SK-N-SH (cell line): ENCODE data around the gene PLP2. TPM values are rescaled to one million over a fixed set of nuclear protein-coding genes. Genes with fewer than 3 reads are reported as not detected.

ENCODE experiments used
- CTCF ChIA-PET: fragments of 300-600, 350-600 bp; formaldehyde crosslinking; extraction: SDS; loops from one replicate; lab custom pipeline; 2021; lab: Yijun Ruan, JAX
- POLR2A ChIA-PET: fragments of 350-600 bp; sonication (Branson Sonifier 250); formaldehyde crosslinking; extraction: SDS; loops from one replicate; lab custom pipeline; 2020; ENCODE audit warnings: antibody characterized with exemption, inconsistent platforms; lab: Yijun Ruan, JAX
- DNase-seq: peaks from one replicate; pipeline ENCODE4 v3.0.0; 2012
- H2AFZ ChIP-seq: fragments of 200-600 bp; sonication (generic); 2 replicates; pipeline ENCODE4 v1.8.1; 2016; ENCODE audit warnings: antibody characterized with exemption, mild to moderate bottlenecking, low read depth
- H3F3A ChIP-seq: fragments of 200-600 bp; sonication (generic); replicated peaks from 2 replicates; pipeline ENCODE3; 2016; ENCODE audit warnings: antibody characterized with exemption, mild to moderate bottlenecking; ENCODE audit not compliant: insufficient read depth
- H3K27ac ChIP-seq, 2 experiments: fragments of 200-500 bp in 1 of 2; fragments of 200-600 bp in 1 of 2; sonication (Bioruptor generic) in 1 of 2; sonication (generic), shearing (Covaris generic) in 1 of 2; 2 replicates each; pipeline versions ENCODE4 v1.5.1 to v1.6.1; 2014 to 2016; ENCODE audit warnings: low read depth in 2 of 2, inconsistent platforms in 1 of 2, low read length in 1 of 2, mild to moderate bottlenecking in 1 of 2, mixed read lengths in 1 of 2
- H3K27me3 ChIP-seq: fragments of 200-600 bp; sonication (generic), shearing (Covaris generic); 2 replicates; pipeline ENCODE4 v1.6.1; 2016; ENCODE audit warnings: mixed run types; ENCODE audit not compliant: insufficient read depth
- H3K36me3 ChIP-seq, 2 experiments: fragments of 200-500 bp in 1 of 2; fragments of 200-600 bp in 1 of 2; sonication (Bioruptor generic) in 1 of 2; sonication (generic) in 1 of 2; replicated peaks in 1 of 2; 2 replicates each; pipeline versions ENCODE3 to v1.5.1; 2014 to 2016; ENCODE audit warnings: low read length in 1 of 2, mild to moderate bottlenecking in 1 of 2; ENCODE audit not compliant: insufficient read depth in 2 of 2, control insufficient read depth in 1 of 2
- H3K4me1 ChIP-seq, 2 experiments: fragments of 200-500 bp in 1 of 2; fragments of 200-600 bp in 1 of 2; sonication (Bioruptor generic) in 1 of 2; sonication (generic), shearing (Covaris generic) in 1 of 2; 2 replicates each; pipeline versions ENCODE4 v1.5.1 to v1.6.1; 2014 to 2016; ENCODE audit warnings: low read depth in 1 of 2, low read length in 1 of 2, mixed run types in 1 of 2; ENCODE audit not compliant: insufficient read depth in 2 of 2, control insufficient read depth in 1 of 2
- H3K4me2 ChIP-seq: fragments of 200-600 bp; sonication (generic), shearing (Covaris generic); 2 replicates; pipeline ENCODE4 v1.6.1; 2017; ENCODE audit warnings: mixed run types
- H3K4me3 ChIP-seq, 2 experiments: fragments of 200-500 bp in 1 of 2; fragments of 200-600 bp in 1 of 2; sonication (Bioruptor generic) in 1 of 2; sonication (generic), shearing (Covaris generic) in 1 of 2; 2 replicates each; pipeline versions ENCODE4 v1.5.1 to v1.8.1; 2014 to 2016; ENCODE audit warnings: low read depth in 2 of 2, inconsistent platforms in 1 of 2, low read length in 1 of 2, mild to moderate bottlenecking in 1 of 2, mixed read lengths in 1 of 2, moderate library complexity in 1 of 2
- H3K79me2 ChIP-seq: fragments of 200-600 bp; sonication (generic); 2 replicates; pipeline ENCODE4 v1.8.1; 2017; ENCODE audit warnings: mild to moderate bottlenecking; ENCODE audit not compliant: insufficient read depth
- H3K9ac ChIP-seq: fragments of 200-600 bp; sonication (generic); 2 replicates; pipeline ENCODE4 v1.6.1; 2017; ENCODE audit warnings: mixed run types
- H3K9me2 ChIP-seq: fragments of 200-600 bp; sonication (generic); 2 replicates; pipeline ENCODE4 v1.6.1; 2017; ENCODE audit warnings: mixed run types
- H3K9me3 ChIP-seq: fragments of 200-600 bp; sonication (generic); 2 replicates; pipeline ENCODE4 v1.6.1; 2017; ENCODE audit warnings: mixed run types, mild to moderate bottlenecking, moderate library complexity
- H4K20me1 ChIP-seq: fragments of 200-600 bp; sonication (generic); 2 replicates; pipeline ENCODE4 v1.6.1; 2017; ENCODE audit warnings: mild to moderate bottlenecking, mixed run types; ENCODE audit not compliant: insufficient read depth
- CTCF ChIP-seq: fragments of 200-600 bp; sonication (generic); IDR thresholded peaks from 2 replicates; pipeline ENCODE4 v1.6.1; 2017; ENCODE audit warnings: antibody characterized with exemption, mild to moderate bottlenecking, moderate library complexity
- ELF1 ChIP-seq: IDR thresholded peaks from 2 replicates; pipeline ENCODE4 v1.4.0; 2012
- EP300 ChIP-seq, 2 experiments: IDR thresholded peaks; 2 replicates each; pipeline versions ENCODE4 v1.4.0 to v1.6.1; 2012; ENCODE audit warnings: borderline replicate concordance in 1 of 2, low read depth in 1 of 2, low read length in 1 of 2
- FOSL2 ChIP-seq: IDR thresholded peaks from 2 replicates; pipeline ENCODE4 v1.4.0; 2012; ENCODE audit warnings: low read depth, mild to moderate bottlenecking, moderate library complexity, borderline replicate concordance
- FOXJ3 ChIP-seq: sonication (generic); formaldehyde crosslinking; IDR thresholded peaks from 2 replicates; pipeline ENCODE4 v1.5.1; 2020; ENCODE audit warnings: mild to moderate bottlenecking, missing genetic modification reagents
- FOXM1 ChIP-seq: IDR thresholded peaks from 2 replicates; pipeline ENCODE4 v1.4.0; 2012; ENCODE audit warnings: low read depth, mild to moderate bottlenecking
- GABPA ChIP-seq: IDR thresholded peaks from 2 replicates; pipeline ENCODE4 v1.4.0; 2012; ENCODE audit warnings: low read depth, mild to moderate bottlenecking
- JUND ChIP-seq: IDR thresholded peaks from 2 replicates; pipeline ENCODE4 v1.4.0; 2012
- MXI1 ChIP-seq: IDR thresholded peaks from 2 replicates; pipeline ENCODE4 v1.6.1; 2012; ENCODE audit warnings: mild to moderate bottlenecking, low read depth, low read length, improper control_type of control experiment
- NFIC ChIP-seq: IDR thresholded peaks from 2 replicates; pipeline ENCODE4 v1.4.0; 2012; ENCODE audit warnings: borderline replicate concordance
- NRF1 ChIP-seq: IDR thresholded peaks from 2 replicates; pipeline ENCODE4 v1.6.1; 2012; ENCODE audit warnings: low read depth, mild to moderate bottlenecking, low read length
- POLR2AphosphoS5 ChIP-seq: IDR thresholded peaks from 2 replicates; pipeline ENCODE4 v1.6.1; 2012; ENCODE audit warnings: low read depth, low read length
- RAD21 ChIP-seq: IDR thresholded peaks from 2 replicates; pipeline ENCODE4 v1.6.1; 2012; ENCODE audit warnings: mild to moderate bottlenecking, low read length
- RCOR1 ChIP-seq: fragments of 150-350 bp; IDR thresholded peaks from 2 replicates; pipeline ENCODE4 v1.6.1; 2017; ENCODE audit warnings: antibody characterized with exemption, low read length
- REST ChIP-seq: IDR thresholded peaks from 2 replicates; pipeline ENCODE4 v1.6.1; 2012; ENCODE audit warnings: mild to moderate bottlenecking, low read depth, low read length, moderate library complexity
- RFX5 ChIP-seq: IDR thresholded peaks from 2 replicates; pipeline ENCODE4 v1.6.1; 2012; ENCODE audit warnings: mild to moderate bottlenecking, improper control_type of control experiment, low read length
- RXRA ChIP-seq: IDR thresholded peaks from 2 replicates; pipeline ENCODE4 v1.4.0; 2012; ENCODE audit warnings: low read depth, mild to moderate bottlenecking, borderline replicate concordance
- SMC3 ChIP-seq: IDR thresholded peaks from 2 replicates; pipeline ENCODE4 v1.6.1; 2012; ENCODE audit warnings: low read depth, low read length, improper control_type of control experiment
- TAF1 ChIP-seq: IDR thresholded peaks from 2 replicates; pipeline ENCODE4 v1.6.1; 2012; ENCODE audit warnings: low read depth, mild to moderate bottlenecking, low read length, moderate library complexity, borderline replicate concordance
- TCF12 ChIP-seq: IDR thresholded peaks from 2 replicates; pipeline ENCODE4 v1.4.0; 2012
- TEAD4 ChIP-seq: IDR thresholded peaks from 2 replicates; pipeline ENCODE4 v1.4.0; 2012; ENCODE audit warnings: mild to moderate bottlenecking, borderline replicate concordance; ENCODE audit not compliant: insufficient read depth
- USF1 ChIP-seq: IDR thresholded peaks from 2 replicates; pipeline ENCODE4 v1.4.0; 2012; ENCODE audit warnings: low read depth, borderline replicate concordance
- YY1 ChIP-seq: IDR thresholded peaks from 2 replicates; pipeline ENCODE4 v1.4.0; 2012; ENCODE audit warnings: low read depth, mild to moderate bottlenecking
- WGBS: methylation state at CpG from one replicate; pipeline ENCODE4 v1.1.6; 2017; ENCODE audit warnings: low lambda C conversion rate; 5-methylcytosine and 5-hydroxymethylcytosine counted together
- polyA plus RNA-seq, 3 experiments: library from polyadenylated mRNA; depleted of rRNA; stranded (reverse); fragments of >200 nt; gene quantifications; 2 replicates each; pipeline ENCODE4 v1.2.3, GENCODE V29; 2012

The PLP2 gene
- polyA plus RNA-seq, 1 of the 3 experiments (the other 2 are of a cell fraction), result 146 TPM

GRCh38 chrX:49166914-49167739 is 4.6 kb upstream of the PLP2 start (continued):
- TF ChIP-seq FOSL2 (0 out of 2 replicates have a peak, but pooled peaks have one; percentile 11), FOXM1 (no peak), TEAD4 (no peak), CTCF (no peak), NFIC (peak; percentile 80; the same call in 1 of the 2 replicates), TAF1 (no peak), SMC3 (no peak), RFX5 (no peak), NRF1 (no peak), ELF1 (0 out of 2 replicates have a peak, but pooled peaks have one; percentile 19), RCOR1 (no peak)

GRCh38 chrX:49167740-49168108 is 4.0 kb upstream of the PLP2 start:
- DNase-seq, result no peak
- CTCF ChIA-PET, result interaction anchor here (0.8 kb wide), 1 partner anchor 12 kb away, joined by 3 read pairs; no protein-coding TSS in a partner anchor
- Histone ChIP-seq H3K4me3 (no peak overlapping the region; a peak in 1 of 4 replicates), H3K9ac (no peak overlapping the region), H3K4me2 (peak overlapping the region; percentile 69), H3F3A (peaks cover 9% of the 10 kb centered on the region), H3K79me2 (peaks cover 9% of the 10 kb centered on the region; the same call in 1 of the 2 replicates), H3K4me1 (peaks cover 4 to 11% of the 10 kb centered on the region in 2 experiments; a peak in 1 of 4 replicates), H2AFZ (no peak overlapping the region; the same call in 1 of the 2 replicates), H3K9me2 (no peaks in the 10 kb centered on the region), H4K20me1 (no peaks in the 10 kb centered on the region)
- 67% methylated on average over 3 of the region's 3 CpGs for WGBS
- POLR2A ChIA-PET, result no interaction called here
- TF ChIP-seq POLR2AphosphoS5, result no peak
- TF ChIP-seq NFIC, result no peak
- no peak for TF ChIP-seq FOXJ3 (CRISPR knock-in tag)
- TF ChIP-seq RCOR1, result no peak
- TF ChIP-seq REST, result no peak
- TF ChIP-seq RAD21, result no peak
- TF ChIP-seq EP300 (IDR thresholded peaks at IDR 0.05; ENCODE audit: borderline replicate concordance in 1 of 2, low read depth in 1 of 2, low read length in 1 of 2), result no peak
- no peak for TF ChIP-seq GABPA
- TF ChIP-seq JUND, result no peak
- no peak for TF ChIP-seq YY1
- no peak for TF ChIP-seq SMC3
- TF ChIP-seq CTCF, result no peak
- TF ChIP-seq FOSL2, result no peak
- no peak for TF ChIP-seq TAF1
- no peak for TF ChIP-seq TCF12
- no peak for TF ChIP-seq MXI1
- TF ChIP-seq USF1, result no peak
- TF ChIP-seq RXRA, result no peak
- TF ChIP-seq, all 33 proteins: peak for 0
- no peaks in the 10 kb centered on the region for H3K36me3 ChIP-seq
- no peaks in the 10 kb centered on the region; the same call in 1 of the 2 replicates for H3K27me3 ChIP-seq
- peak overlapping the region in 1 of 2 experiments; percentile 75; a peak in 2 of 4 replicates for H3K27ac ChIP-seq
- H3K9me3 ChIP-seq, result no peaks in the 10 kb centered on the region
